ENCODE measurements around the gene GALNT18.

The GALNT18 gene

GRCh38 chr11:11261629-11262028 is 360.2 kb downstream of the GALNT18 start:
- FAIRE-seq = no peak

GRCh38 chr11:11260903-11261302 is 360.9 kb downstream of the GALNT18 start:
- FAIRE-seq = no peak

- FAIRE-seq = no peak
Observed at GRCh38 chr11:11253995-11254394, 367.8 kb downstream of the GALNT18 start.

GRCh38 chr11:11253497-11253896 is 368.3 kb downstream of the GALNT18 start:
- FAIRE-seq = no peak

DNA sequence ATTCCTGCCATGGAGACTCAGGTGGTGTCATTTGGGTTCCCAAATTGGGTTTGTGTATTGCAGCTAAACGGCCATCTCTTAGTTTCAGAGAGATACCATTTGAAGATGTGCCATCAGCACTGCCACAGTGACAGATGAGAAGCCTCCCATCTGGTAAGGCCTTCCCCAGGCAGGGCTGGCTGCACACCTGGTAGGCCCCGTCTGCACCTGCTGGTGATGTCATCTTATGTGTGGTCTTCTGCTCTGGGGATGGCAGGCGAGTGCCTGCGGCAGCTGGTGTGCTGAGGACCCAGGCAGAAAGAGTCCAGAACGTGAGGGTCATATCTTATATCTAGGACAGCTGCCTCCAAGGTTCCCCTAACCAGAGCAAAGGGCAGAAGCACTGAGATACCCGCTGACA is 369.4 kb downstream of the GALNT18 start:
- no peak for FAIRE-seq

GRCh38 chr11:11251394-11251970 is 370.3 kb downstream of the GALNT18 start:
- FAIRE-seq = no peak

DNA sequence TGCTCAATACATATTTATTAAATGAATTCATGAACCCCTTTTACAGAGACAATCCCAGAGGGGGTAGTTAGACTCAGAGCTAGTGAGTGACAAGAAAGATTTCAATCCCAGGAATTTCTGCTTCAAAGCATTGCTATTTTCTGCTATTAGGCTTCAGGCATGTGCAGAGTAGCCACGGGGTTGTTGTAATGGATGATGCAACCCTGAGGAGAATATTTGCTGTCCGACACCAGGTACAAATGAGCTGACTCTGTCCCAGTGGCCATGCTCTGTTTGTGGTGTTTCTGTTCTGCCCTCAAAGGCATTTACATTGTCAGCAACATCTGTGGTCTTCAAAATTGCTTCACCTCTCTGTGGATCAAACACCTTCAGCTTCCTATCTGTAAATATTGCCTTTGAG is 371.3 kb downstream of the GALNT18 start:
- FAIRE-seq = no peak

- FAIRE-seq = no peak
Observed at GRCh38 chr11:11247576-11247975, 374.2 kb downstream of the GALNT18 start.

GRCh38 chr11:11247086-11247485 is 374.7 kb downstream of the GALNT18 start:
- FAIRE-seq = no peak

- FAIRE-seq = no peak
Observed at GRCh38 chr11:11246166-11246565, 375.6 kb downstream of the GALNT18 start.

GRCh38 chr11:11245453-11245852 is 376.4 kb downstream of the GALNT18 start:
- FAIRE-seq = no peak

GRCh38 chr11:11244470-11245080 is 377.2 kb downstream of the GALNT18 start:
- no peak for FAIRE-seq

DNA sequence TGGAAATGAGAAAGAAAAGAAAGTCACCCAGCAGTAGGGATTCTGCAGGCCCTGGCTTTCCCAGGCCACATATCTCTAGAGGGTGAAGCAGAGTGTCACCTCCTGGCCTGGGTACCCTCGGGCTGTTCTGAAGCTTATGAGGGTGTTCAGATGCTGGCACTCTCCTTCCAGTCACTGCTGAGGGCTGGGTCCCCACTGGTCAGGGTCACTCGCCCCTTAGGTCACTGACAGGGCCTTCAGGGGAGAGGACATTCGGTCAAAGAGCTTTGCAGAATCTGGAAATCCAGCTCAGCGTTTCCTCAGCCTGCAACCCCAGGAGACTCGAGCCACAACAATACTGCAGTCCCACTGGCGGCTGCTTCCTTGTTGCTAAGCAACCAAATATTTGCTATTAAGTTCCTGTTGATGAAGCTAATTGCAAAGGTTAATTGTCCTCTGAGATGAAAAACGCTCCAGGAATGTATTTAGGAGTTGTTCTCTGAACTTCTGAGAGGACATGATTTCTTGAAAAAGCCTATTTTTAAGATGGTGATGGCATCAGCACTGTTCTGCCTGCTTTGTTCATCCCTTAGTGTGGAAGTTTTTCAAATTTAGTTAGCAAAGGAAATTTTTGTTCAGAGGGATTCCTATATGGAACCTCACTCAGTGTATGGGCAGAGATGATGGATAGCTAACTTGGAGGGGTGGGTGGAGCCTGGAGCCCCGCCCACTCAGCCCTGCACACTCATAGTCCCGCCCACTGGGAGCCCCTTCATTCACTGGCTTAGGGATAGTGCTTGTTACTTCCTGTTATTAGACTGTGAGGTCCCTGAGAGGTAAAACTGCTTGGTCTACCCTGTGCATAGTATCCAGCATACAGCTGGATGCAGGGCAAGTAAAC is 378.0 kb downstream of the GALNT18 start:
- no peak for FAIRE-seq

DNA sequence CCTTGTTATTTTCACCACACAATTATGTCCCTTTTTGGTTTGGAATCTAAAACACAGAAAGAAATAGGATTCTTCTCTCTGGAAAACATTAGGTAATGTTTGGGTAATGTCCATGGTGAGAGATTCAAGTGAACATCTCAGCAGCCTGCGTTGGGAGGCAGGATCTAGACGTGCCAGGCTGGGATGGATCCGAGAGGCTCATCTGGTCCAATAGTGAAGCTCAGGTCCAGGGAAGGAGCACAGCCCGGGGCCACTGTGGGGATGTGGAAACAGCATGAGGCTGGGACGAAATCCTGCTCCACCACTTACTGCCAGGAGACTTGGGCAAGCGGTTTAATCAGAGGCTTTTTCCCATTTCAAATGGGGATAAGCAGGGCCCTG is 378.6 kb downstream of the GALNT18 start:
- FAIRE-seq = no peak

GRCh38 chr11:11241284-11241683 is 380.5 kb downstream of the GALNT18 start:
- no peak for FAIRE-seq

GRCh38 chr11:11239959-11240358 is 381.8 kb downstream of the GALNT18 start:
- no peak for FAIRE-seq

DNA sequence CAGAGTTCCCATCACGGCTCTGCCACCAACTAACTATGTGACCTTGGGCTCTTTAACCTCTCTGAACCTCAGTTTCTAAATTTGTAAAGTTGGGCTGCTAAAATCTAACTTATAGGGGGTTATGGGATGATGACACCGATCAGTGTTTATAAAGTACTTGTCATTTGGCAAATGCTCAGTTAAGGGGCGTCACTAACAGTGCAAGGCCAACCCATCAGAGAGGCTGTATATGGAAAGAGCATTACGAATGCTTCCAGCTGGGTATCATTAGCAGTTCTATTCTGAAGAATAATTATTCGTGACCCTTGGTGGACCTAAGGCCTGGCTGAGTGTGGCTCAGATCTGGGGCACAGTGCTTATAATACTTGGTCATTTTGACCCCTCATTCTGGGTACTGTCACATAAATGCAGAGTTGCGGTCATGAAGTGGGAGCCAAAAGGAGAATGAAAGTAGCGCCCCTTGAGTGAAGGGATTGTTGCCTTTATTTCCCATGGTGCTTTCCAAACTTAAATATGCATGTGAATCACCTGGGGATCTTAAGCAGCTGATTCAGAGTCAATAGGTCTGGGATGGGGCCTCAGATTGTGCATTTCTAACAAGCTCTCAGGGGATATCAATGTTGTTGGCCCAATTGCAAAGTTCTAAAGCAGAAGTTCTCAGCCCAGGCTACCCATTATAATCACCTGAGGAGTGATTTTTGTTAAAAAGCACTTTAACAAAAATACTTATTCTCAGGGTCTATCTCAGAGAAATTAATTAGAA is 384.6 kb downstream of the GALNT18 start:
- FAIRE-seq = no peak

DNA sequence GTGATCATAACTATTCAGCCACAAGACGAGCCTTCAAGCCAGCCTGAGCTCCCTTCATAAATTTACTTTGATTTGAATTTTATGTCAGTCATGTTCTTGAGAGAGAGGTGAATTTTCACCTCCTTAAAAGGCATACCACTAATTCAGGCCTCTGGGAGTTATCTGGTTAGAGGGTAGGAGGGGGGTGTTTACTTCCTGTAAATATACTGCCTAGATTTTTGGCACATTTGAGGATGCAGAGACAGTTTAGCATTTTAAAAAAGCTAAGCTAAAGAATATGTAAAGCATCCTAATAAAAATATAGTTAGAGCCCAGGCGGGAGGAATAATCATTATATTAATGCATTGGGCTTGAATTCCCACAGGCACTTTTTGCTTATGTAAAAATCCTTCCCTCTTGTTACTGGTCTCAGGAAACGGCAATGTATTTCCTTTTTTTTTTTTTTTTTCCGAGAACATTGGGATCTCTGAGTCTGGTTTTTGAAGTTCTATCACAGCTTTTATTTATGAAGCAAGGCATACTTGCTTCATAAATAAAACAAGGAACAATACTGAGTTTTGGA is 385.2 kb downstream of the GALNT18 start:
- FAIRE-seq = no peak

- FAIRE-seq = no peak
Observed at GRCh38 chr11:11231763-11232162, 390.0 kb downstream of the GALNT18 start.

DNA sequence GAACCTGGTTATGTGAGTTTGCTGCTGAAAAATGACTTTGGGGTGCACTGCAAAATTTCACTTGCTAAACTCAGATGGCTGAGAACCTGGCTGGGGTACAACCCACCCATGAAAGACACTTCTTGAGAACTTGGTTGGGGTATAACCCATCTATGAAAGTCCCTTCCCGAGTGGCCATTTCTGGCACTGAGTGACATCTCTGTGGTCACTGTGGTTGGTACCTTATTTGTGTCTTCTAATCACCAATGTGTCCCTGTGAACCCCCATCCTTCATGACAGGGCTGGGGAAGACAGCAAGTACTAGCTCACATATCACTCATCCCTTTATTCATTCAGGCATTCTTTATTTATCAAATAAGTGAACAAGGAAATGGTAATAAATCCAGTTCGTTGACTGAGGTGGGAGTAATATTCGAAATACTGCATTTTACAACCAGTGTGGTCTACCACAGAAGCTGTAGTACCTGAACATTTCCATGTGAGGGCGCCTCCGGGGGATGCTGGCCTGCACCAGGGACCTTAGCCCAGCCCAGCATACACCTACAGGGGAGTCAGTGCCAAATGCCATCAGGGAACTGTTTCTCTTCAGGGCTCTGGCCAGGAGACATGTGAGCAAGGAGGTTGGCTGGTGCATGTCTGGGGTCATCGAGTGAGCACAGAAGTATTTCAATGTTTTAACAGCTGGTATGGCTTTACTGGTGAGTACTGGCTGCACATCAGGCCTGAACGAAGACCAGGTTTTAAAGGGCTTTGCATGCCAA is 390.8 kb downstream of the GALNT18 start:
- no peak for FAIRE-seq

GRCh38 chr11:11230087-11230486 is 391.7 kb downstream of the GALNT18 start:
- FAIRE-seq = no peak

- FAIRE-seq = no peak
Observed at GRCh38 chr11:11229647-11230046, 392.2 kb downstream of the GALNT18 start.
